Measurements from ENCODE around the gene FAM187B.

DNA sequence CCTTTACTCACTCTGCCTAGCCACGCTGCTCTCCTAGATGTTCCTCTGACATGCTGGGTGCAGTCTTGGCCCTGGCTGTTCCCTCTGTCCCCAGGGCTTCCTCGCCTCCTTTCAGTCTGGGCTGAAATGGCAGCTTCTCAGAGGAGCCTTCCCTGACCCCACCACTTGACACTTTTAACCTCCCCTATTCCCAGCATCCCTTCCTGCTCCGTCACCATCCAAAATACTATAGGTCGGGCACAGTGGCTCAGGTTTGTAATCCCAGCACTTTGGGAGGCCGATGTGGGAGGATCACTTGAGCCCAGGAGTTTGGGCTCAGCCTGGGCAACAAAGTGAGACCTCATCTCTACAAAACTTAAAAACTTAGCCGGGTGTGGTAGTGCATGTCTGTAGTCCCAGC, 2.6 kb downstream of the FAM187B start:
- TF ChIP-seq, protein P1, sequence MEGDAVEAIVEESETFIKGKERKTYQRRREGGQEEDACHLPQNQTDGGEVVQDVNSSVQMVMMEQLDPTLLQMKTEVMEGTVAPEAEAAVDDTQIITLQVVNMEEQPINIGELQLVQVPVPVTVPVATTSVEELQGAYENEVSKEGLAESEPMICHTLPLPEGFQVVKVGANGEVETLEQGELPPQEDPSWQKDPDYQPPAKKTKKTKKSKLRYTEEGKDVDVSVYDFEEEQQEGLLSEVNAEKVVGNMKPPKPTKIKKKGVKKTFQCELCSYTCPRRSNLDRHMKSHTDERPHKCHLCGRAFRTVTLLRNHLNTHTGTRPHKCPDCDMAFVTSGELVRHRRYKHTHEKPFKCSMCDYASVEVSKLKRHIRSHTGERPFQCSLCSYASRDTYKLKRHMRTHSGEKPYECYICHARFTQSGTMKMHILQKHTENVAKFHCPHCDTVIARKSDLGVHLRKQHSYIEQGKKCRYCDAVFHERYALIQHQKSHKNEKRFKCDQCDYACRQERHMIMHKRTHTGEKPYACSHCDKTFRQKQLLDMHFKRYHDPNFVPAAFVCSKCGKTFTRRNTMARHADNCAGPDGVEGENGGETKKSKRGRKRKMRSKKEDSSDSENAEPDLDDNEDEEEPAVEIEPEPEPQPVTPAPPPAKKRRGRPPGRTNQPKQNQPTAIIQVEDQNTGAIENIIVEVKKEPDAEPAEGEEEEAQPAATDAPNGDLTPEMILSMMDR (IDR thresholded peaks at IDR 0.05 in 8 of 11, conservative IDR thresholded peaks at IDR 0.05 in 3 of 11), result no peak
- no peak for TF ChIP-seq POLR2A (IDR thresholded peaks at IDR 0.05)
- no peak for TF ChIP-seq POLR2AphosphoS5 (IDR thresholded peaks at IDR 0.05)

Measured in spleen (tissue), 7 donors.